Hematopoietic multipotent progenitor cell treated with erythropoietin and hydrocortisone succinate and interleukin-3 and kit ligand, for 8 days (in vitro differentiated cells): Measurements from ENCODE around the gene LRRC19.

Experiments
- DNase-seq: peaks from one replicate; pipeline ENCODE4 v3.0.0-alpha.2; 2015

The LRRC19 gene, protein sequence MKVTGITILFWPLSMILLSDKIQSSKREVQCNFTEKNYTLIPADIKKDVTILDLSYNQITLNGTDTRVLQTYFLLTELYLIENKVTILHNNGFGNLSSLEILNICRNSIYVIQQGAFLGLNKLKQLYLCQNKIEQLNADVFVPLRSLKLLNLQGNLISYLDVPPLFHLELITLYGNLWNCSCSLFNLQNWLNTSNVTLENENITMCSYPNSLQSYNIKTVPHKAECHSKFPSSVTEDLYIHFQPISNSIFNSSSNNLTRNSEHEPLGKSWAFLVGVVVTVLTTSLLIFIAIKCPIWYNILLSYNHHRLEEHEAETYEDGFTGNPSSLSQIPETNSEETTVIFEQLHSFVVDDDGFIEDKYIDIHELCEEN

DNA sequence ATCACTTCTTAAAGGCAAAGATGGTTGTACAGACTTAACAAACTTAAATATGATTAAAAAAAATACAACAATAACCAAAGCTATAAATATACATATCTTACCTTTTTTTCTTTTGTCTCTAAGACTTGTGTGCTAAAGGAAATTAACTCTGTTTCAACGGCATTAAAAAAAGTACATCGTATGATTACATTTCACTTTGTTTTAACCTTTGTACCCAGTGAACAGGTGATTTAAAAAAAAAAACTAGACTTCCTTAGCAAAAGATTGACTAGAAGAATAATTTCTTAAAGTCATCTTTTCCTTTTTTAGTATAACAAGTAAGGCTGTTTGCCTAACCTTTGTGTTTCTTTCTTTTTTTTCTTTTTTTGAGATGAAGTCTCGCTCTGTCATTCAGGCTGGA is at the start of gene LRRC19:
LRRC19 (minus strand) TSS at position 182 of the 400 bp plus-strand sequence. CDS start 5,978 bp downstream, outside the sequence.
- no peak for DNase-seq

DNA sequence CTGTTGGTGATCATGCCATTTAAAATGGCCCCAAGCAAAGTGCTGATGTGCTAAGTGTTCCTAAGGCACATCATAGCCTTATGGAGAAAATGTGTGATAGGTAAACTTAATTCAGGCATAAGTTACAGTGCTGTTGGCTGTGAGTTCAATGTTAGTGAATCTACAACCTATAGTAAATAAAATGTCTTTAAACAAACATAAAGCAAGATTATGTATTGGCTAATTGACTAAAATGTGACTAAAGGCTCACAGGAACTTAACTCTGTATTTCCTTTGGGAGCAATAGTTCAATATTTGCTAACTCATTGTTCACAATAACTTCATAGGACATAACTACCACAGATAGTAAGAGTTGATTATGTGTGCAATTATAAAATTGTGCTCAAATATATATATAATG is 49.4 kb upstream of the LRRC19 start:
- DNase-seq = no peak

DNA sequence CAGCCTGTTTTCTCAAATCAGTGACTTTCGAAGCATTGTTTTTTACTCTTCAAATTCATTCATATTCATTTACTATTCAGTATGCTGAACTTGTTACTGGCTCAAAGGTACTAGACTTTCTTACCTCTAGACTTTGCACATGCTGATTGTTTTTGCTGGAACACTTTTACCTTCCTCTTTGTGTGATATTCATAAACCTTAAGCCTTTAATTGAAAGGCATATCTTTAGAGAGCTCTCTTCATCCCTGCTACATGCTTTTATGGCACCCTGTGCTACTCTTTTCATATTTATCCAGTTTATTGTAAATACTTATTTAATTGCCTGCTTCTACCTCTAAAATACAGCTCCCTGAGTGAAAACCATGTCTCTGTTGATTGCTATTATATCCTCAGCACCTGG is 48.7 kb upstream of the LRRC19 start:
- no peak for DNase-seq

DNA sequence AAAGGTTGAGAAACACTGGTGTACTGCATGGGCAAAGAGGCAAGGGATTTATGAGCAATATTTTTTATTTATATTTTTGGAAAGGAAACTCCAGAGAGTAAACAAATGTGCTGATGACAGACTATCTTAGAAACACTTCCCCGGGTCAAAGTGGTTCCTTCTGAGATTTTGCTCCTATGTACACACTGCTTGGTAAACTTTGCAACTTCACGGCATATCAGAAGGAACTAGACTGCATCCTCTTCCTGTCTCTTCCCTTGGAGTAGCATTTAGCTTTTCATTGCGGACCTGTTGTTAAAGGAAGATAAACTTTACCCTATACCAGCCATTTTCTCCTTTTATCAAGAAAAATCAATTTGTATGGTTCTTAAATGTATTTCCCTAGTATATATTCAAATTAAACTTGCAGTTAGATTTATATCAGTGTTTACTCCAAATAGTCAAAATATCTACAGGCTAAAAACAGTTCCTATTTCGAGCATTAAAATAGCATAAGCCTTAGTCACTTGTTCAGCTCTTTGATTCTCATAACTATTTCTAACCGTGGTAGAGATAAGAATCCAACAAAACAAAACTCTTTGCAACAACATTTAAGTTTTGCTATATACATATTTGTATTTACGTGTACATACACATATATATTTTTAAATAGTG is 48.0 kb upstream of the LRRC19 start:
- DNase-seq = peak; percentile 19

DNA sequence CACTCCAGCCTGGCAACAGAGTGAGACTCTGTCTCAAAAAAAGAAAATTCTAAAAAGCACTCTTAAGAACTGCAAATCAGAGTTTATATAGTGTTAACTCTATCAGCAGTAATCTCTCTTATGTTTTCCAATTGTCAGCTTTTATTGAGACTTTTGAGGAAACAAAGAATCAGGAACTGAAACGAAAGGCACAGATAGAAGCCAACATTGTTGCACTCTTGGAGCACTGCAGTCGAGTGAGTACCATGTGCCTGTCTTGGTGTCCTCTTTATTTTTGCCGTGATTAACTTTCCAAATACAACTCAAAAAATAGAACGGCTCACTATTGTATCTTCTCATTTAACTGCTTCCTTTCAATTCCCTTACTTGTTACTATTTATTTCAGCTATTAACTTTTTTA is 41.7 kb upstream of the LRRC19 start:
- no peak for DNase-seq

DNA sequence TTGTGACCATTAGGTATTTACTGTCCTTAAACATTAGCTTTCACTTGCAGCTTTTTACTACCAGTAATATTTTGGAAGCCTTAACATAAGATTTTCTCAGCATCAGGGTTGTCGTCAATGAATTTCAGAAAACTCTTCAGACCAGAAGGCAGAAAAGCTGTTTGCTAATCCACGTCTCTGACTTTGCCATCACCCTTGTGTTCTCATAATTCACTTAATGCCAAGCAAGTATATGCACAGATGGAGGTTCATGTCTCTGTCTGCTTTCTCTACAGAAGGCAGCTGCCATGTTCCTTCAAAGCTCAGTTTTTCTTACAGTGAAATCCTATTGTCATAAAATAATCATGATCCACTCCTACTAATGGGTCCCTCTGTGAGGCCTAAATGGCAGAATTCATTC is 37.7 kb upstream of the LRRC19 start:
- no peak for DNase-seq

DNA sequence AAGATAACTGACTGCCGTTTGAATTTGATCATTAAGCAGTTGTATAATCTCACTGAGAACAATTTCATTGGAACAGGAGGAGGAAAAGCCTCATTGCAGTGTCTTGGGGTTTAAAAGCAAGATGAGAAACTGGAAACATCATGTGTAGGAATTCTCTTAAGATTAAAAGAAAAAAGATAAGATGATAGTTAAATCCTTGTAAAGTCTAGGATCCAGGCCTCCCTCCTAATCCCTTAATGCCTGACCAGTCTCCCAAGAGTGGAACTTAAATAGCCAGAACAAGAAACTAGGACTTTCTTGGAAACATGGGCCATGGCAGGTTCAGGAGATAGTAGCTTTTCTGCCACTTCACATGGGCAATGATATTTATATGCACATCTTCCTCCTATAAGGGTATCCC is 37.0 kb upstream of the LRRC19 start:
- no peak for DNase-seq

DNA sequence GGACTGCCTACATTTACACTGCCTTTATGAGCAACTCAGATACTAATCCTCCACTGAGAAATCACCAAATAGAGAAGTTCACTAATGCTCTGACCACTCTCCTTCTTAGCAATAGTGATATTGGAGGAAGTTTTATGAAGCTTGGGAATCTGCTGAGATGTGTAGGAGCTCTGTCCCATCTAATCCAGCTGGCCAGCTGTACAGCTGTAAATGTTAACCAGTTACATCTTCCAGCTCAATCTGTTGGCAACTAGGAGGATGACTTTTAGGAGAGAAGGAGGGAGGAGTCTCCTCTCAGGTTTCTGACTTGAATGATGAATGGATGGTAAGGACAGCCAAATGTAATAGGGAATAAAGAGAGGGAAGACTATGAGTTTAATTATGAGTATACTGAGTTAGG is 36.3 kb upstream of the LRRC19 start:
- DNase-seq = no peak

DNA sequence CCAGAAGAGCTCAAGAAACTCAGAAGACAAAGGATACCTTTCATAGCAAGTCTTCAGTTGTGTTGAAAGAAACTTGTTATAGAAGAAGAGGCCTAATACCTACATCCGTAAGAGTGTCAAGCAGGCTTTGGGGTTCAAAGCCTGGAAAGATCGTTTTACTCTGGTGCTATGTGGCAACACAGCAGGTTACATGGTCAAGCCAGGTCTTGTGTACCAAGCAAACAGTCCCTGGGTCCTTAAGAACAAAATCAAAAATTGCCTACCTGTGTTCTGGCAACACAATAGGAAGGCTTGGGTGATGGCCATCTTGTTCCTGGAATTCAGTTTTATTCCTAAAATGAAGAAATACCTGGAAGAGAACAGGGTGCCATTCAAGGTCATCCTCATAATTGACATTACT is 32.0 kb upstream of the LRRC19 start:
- no peak for DNase-seq

DNA sequence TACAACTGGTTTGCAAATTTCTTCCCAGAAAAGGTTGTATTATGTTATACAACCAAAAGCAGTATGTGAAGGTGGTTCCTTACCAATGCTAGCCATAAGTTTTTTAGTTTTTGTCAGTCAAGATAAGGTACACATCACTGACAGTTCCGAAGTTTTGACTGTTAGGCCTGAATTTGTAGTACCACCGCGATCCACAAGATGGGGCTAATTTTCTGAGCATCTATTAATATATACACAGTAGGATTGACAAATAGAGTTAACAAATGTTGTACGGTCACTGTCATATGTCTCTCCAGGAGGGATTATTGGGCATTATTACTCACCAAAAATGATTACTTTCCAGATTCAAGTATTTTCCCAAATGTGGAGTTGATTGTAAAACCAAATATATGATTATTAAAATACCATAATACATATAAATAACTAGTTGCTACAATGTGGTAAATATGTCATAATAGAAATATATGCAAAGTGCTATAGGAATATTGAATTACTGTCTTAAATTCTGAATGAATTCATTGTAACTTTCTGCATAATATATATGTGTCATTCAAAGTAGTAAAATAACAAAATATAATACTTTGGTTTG is 28.4 kb upstream of the LRRC19 start:
- DNase-seq = peak; percentile 75

DNA sequence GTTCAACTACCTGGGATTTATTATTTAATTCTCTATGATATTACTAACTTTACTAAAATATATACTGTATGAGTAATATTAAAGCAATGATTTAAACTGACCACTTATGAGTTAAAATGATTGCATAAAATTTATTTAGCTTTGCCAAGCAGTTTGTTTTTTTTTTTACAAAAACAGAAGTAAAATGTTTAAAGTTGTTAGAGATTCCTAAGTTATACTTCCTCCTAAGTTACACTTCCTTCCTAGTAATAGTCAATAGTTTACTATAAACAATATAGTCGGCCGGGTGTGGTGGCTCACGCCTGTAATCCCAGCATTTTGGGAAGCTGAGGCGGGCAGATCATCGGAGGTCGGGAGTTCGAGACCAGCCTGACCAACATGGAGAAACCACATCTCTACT is 23.7 kb upstream of the LRRC19 start:
- DNase-seq = no peak

DNA sequence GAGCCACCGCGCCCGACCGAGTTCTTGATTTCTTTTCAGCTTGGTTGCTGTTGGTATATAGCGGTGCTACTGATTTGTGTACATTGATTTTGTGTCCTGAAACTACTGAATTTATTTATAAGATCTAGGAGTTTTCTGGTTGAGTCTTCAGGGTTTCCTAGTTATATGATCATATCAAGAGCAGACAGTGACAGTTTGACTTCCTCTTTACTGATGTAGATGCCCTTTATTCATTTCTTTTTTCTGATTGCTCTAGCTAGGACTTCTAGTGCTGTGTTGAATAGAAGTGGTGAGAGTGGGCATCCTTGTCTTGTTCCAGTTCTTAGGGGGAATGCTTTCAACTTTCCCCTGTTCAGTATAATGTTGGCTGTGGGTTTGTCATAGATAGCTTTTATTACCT is 17.4 kb upstream of the LRRC19 start:
- no peak for DNase-seq

DNA sequence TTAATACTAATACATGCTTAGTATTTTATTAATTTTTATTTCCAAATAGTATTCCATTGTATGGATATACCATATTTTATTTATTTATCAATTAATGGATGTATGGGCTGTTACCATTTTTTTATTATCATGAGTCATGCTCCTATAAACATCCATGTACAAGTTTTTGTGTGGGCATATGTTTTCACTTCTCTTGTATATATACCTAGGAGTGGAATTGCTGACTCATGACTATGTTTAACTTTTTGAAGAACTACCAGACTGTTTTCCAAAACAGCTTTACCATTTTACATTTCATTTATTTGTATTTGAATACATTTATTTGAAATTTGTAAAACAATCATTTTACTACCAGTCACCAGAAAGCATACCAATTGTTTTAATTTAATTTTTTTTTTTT is 14.1 kb upstream of the LRRC19 start:
- DNase-seq = peak; percentile 5

DNA sequence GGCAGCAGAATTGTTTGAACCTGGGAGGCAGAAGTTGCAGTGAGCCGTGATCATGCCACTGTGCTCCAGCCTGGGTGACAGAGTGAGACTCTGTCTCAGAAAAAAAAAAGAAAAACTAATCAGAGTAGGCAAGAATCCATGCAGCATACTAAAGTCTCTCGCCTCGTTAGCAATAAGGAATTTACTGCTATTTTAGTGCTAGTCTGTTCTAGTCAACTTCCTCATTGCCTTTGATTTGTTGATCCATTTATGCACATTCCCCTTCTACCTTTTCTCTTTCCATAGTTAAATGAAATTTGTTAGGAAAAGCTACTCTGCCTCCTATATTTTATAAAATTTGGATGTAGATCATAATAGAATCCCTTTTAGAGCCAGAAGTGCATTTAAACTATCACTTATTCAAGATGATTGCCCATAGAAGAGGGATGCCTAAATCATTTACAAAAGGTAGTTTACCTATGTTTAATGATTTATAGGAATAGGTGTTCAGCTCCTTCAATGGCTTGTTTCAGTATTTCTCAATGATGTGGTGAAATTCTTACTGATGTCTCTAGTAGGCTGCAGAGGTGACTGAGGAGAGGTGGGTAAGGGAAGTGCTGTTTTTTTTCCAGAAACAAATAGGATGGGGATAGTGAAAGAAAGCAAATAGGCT is 1.9 kb downstream of the LRRC19 start:
- no peak for DNase-seq

DNA sequence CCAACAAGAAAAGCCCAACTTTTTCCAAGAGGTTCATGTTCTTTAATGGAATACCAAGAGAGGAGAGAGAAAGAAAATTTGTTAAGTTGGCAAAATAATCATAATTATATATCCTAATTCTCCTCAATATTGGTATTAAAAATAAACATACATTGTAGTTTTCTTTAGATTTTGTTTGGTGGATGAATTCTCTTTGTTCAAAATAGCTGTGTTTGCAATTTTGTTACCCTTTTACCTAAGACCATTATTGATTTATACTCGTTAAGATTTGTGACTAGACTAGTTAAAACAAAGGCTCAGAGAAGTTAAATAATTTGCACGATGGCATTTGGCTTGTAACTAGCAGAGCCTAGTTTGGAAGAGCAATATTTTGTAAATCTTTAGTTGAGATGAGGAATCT is 9.7 kb downstream of the LRRC19 start:
- no peak for DNase-seq

DNA sequence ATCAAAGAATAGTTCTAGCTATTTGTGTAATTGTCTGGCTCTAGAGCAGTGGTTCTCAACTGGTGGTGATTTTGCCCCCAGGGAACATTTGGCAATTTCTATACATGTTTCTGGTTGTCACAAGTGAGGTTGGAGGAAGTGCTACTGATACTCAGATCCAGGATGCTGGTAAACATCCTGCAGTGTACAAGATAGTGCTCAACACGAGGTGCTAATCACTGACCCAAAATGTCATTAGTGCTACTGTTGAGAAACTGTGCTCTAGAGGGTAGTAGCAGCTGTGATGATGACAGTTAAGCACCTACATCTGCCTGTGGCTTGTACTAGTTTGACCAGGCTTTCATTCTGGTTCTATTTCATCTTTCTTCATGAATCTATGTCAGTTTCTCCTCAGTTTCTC is 22.1 kb downstream of the LRRC19 start:
- no peak for DNase-seq

DNA sequence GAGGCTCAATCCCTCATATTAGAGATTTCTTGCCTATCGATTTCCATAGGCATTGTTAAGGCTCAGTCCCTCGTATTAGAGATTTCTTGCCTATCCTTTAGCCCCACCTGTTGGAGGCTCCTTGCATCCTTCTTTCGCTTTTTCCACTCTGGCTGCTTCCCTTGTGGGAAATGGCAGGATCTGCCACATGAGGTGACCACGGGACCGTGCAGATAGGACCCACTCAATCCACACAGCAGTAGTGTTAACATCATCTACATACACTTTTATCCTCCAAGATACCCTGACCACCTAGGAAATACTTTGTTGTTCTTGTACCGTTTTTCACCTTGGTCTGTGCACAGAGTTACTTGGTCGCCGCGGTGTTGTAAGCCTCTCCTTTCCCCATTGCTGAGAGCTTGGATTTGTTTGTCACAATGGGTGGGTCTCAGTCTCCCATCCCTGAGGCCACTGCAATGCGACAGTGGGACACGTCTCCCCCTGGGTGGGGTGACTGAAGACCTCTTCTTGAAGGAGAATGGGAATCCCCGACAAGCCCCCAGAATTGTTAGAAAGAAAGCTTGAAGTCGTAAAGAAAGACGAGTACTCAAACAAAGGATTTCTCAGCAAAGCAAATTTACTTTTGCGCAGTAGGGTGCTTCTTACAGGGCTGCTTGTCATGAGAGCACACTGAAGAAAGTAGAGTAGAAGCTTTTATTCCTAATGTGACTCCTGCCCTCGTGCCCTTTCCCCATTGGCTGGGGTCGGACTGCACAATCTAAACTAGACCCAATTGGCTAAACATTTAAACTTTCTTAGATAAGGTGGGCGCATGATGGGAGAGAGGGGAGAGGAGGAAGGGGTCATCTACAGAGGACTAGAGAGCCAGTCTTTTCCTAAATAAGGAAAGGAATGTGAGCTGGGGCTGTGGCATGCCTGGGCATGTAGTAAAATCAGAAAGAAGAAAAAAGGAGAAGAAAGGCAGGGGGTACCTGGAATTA is 29.5 kb downstream of the LRRC19 start:
- peak; percentile 74 for DNase-seq

DNA sequence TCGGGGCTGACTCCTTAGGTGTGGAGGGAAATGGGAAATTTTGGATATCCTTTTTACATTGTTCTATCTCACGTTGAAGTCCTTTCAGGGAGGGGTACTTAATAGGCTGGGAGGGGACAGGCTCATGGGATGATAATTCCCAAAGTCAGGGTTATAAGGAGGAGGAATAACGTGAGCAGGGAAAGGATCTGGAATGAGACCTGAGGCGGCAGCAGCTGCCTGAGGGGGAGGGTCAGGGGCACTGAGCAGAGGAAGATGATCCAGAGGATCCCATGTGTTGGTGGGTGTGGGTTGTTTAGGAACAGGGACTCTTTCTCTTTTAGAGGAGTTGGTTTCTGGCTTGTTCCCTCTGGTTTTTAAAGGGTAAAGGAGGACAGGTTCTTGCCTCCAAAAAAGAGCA is 30.5 kb downstream of the LRRC19 start:
- DNase-seq = no peak

DNA sequence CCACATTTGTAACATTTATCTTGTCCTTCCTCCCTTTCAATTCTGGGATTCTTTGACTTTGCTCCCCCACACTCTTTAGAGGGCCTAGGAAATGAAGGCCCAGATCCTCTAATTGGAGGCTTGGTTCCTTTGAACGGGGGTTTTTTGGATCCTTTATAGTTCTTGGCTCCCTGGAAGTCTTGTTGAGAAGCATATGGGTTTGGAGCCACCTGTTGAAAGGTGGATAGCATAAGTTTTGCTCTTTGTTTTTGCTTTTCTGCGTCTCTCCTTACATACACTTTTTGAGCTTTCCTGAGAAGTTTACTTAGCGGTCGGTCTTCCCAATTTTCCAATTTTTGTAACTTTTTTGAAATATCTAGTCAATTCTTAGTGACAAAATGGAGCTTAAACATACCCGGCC is 31.5 kb downstream of the LRRC19 start:
- no peak for DNase-seq

DNA sequence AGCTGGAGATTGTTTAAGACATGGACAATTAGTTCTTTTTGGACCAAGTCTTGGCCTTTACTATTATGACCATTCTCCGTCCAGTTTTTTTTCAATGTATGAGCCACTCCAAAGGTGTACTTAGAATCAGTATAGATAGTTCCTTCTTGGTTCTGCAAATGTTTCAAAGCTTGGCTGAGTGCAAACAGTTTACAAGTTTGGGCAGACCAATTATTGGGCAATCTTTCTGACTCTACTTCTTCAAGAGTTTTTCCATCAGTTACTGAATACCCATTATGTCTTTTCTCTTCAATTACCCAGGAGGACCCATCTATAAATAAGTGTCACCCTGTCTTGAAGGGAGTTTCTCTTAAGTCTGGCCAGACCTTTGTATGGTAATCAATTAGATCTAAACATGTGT is 33.8 kb downstream of the LRRC19 start:
- no peak for DNase-seq

DNA sequence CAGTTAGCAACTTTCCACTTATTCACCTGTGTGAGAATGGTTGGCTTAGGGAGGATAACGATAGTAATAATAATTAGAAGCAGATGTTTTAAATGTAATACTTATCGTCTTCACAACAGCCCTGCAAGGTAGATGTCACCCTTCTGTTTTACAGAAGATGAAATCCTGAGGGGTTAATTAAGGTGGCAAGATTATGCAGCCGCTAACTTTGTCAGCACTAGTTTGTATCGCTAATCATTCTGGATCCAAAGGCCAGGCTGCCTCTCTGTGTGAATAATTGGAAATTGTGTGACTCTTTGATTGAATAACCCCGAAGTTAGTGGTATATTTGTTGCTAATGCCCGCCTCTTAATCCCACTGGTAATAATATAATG is 48.6 kb downstream of the LRRC19 start:
- DNase-seq = peak; percentile 44
